SK-N-SH (cell line): ENCODE data around the gene SLC46A2. TPM values are rescaled to one million over a fixed set of nuclear protein-coding genes. Genes with fewer than 3 reads are reported as not detected.

Experiments used
- CTCF ChIA-PET: fragments of 300-600, 350-600 bp; formaldehyde crosslinking; extraction: SDS; loops from one replicate; lab custom pipeline; 2021; lab: Yijun Ruan, JAX
- POLR2A ChIA-PET: fragments of 350-600 bp; sonication (Branson Sonifier 250); formaldehyde crosslinking; extraction: SDS; loops from one replicate; lab custom pipeline; 2020; ENCODE audit warnings: antibody characterized with exemption, inconsistent platforms; lab: Yijun Ruan, JAX
- DNase-seq: peaks from one replicate; pipeline ENCODE4 v3.0.0; 2012
- H2AFZ ChIP-seq: fragments of 200-600 bp; sonication (generic); 2 replicates; pipeline ENCODE4 v1.8.1; 2016; ENCODE audit warnings: antibody characterized with exemption, mild to moderate bottlenecking, low read depth
- H3F3A ChIP-seq: fragments of 200-600 bp; sonication (generic); replicated peaks from 2 replicates; pipeline ENCODE3; 2016; ENCODE audit warnings: antibody characterized with exemption, mild to moderate bottlenecking; ENCODE audit not compliant: insufficient read depth
- H3K27ac ChIP-seq, 2 experiments: fragments of 200-500 bp in 1 of 2; fragments of 200-600 bp in 1 of 2; sonication (Bioruptor generic) in 1 of 2; sonication (generic), shearing (Covaris generic) in 1 of 2; 2 replicates each; pipeline versions ENCODE4 v1.5.1 to v1.6.1; 2014 to 2016; ENCODE audit warnings: low read depth in 2 of 2, inconsistent platforms in 1 of 2, low read length in 1 of 2, mild to moderate bottlenecking in 1 of 2, mixed read lengths in 1 of 2
- H3K27me3 ChIP-seq: fragments of 200-600 bp; sonication (generic), shearing (Covaris generic); 2 replicates; pipeline ENCODE4 v1.6.1; 2016; ENCODE audit warnings: mixed run types; ENCODE audit not compliant: insufficient read depth
- H3K36me3 ChIP-seq, 2 experiments: fragments of 200-500 bp in 1 of 2; fragments of 200-600 bp in 1 of 2; sonication (Bioruptor generic) in 1 of 2; sonication (generic) in 1 of 2; replicated peaks in 1 of 2; 2 replicates each; pipeline versions ENCODE3 to v1.5.1; 2014 to 2016; ENCODE audit warnings: low read length in 1 of 2, mild to moderate bottlenecking in 1 of 2; ENCODE audit not compliant: insufficient read depth in 2 of 2, control insufficient read depth in 1 of 2
- H3K4me1 ChIP-seq, 2 experiments: fragments of 200-500 bp in 1 of 2; fragments of 200-600 bp in 1 of 2; sonication (Bioruptor generic) in 1 of 2; sonication (generic), shearing (Covaris generic) in 1 of 2; 2 replicates each; pipeline versions ENCODE4 v1.5.1 to v1.6.1; 2014 to 2016; ENCODE audit warnings: low read depth in 1 of 2, low read length in 1 of 2, mixed run types in 1 of 2; ENCODE audit not compliant: insufficient read depth in 2 of 2, control insufficient read depth in 1 of 2
- H3K4me2 ChIP-seq: fragments of 200-600 bp; sonication (generic), shearing (Covaris generic); 2 replicates; pipeline ENCODE4 v1.6.1; 2017; ENCODE audit warnings: mixed run types
- H3K4me3 ChIP-seq, 2 experiments: fragments of 200-500 bp in 1 of 2; fragments of 200-600 bp in 1 of 2; sonication (Bioruptor generic) in 1 of 2; sonication (generic), shearing (Covaris generic) in 1 of 2; 2 replicates each; pipeline versions ENCODE4 v1.5.1 to v1.8.1; 2014 to 2016; ENCODE audit warnings: low read depth in 2 of 2, inconsistent platforms in 1 of 2, low read length in 1 of 2, mild to moderate bottlenecking in 1 of 2, mixed read lengths in 1 of 2, moderate library complexity in 1 of 2
- H3K79me2 ChIP-seq: fragments of 200-600 bp; sonication (generic); 2 replicates; pipeline ENCODE4 v1.8.1; 2017; ENCODE audit warnings: mild to moderate bottlenecking; ENCODE audit not compliant: insufficient read depth
- H3K9ac ChIP-seq: fragments of 200-600 bp; sonication (generic); 2 replicates; pipeline ENCODE4 v1.6.1; 2017; ENCODE audit warnings: mixed run types
- H3K9me2 ChIP-seq: fragments of 200-600 bp; sonication (generic); 2 replicates; pipeline ENCODE4 v1.6.1; 2017; ENCODE audit warnings: mixed run types
- H3K9me3 ChIP-seq: fragments of 200-600 bp; sonication (generic); 2 replicates; pipeline ENCODE4 v1.6.1; 2017; ENCODE audit warnings: mixed run types, mild to moderate bottlenecking, moderate library complexity
- H4K20me1 ChIP-seq: fragments of 200-600 bp; sonication (generic); 2 replicates; pipeline ENCODE4 v1.6.1; 2017; ENCODE audit warnings: mild to moderate bottlenecking, mixed run types; ENCODE audit not compliant: insufficient read depth
- CHD2 ChIP-seq: fragments of 150-350 bp; IDR thresholded peaks from 2 replicates; pipeline ENCODE4 v1.6.1; 2018; ENCODE audit warnings: low read length; ENCODE audit not compliant: partially characterized antibody
- ELF1 ChIP-seq: IDR thresholded peaks from 2 replicates; pipeline ENCODE4 v1.4.0; 2012
- FOSL2 ChIP-seq: IDR thresholded peaks from 2 replicates; pipeline ENCODE4 v1.4.0; 2012; ENCODE audit warnings: low read depth, mild to moderate bottlenecking, moderate library complexity, borderline replicate concordance
- GABPA ChIP-seq: IDR thresholded peaks from 2 replicates; pipeline ENCODE4 v1.4.0; 2012; ENCODE audit warnings: low read depth, mild to moderate bottlenecking
- GATA2 ChIP-seq: sonication (generic); formaldehyde crosslinking; IDR thresholded peaks from 2 replicates; pipeline ENCODE4 v1.5.0; 2020; ENCODE audit warnings: mild to moderate bottlenecking, missing genetic modification reagents
- JUND ChIP-seq: IDR thresholded peaks from 2 replicates; pipeline ENCODE4 v1.4.0; 2012
- MEF2A ChIP-seq: IDR thresholded peaks from 2 replicates; pipeline ENCODE4 v1.4.0; 2012; ENCODE audit warnings: low read depth, borderline replicate concordance
- NRF1 ChIP-seq: IDR thresholded peaks from 2 replicates; pipeline ENCODE4 v1.6.1; 2012; ENCODE audit warnings: low read depth, mild to moderate bottlenecking, low read length
- RAD21 ChIP-seq: IDR thresholded peaks from 2 replicates; pipeline ENCODE4 v1.6.1; 2012; ENCODE audit warnings: mild to moderate bottlenecking, low read length
- RCOR1 ChIP-seq: fragments of 150-350 bp; IDR thresholded peaks from 2 replicates; pipeline ENCODE4 v1.6.1; 2017; ENCODE audit warnings: antibody characterized with exemption, low read length
- SIN3A ChIP-seq: IDR thresholded peaks from 2 replicates; pipeline ENCODE4 v1.6.1; 2012; ENCODE audit warnings: low read depth, mild to moderate bottlenecking, low read length, moderate library complexity, borderline replicate concordance
- TAF1 ChIP-seq: IDR thresholded peaks from 2 replicates; pipeline ENCODE4 v1.6.1; 2012; ENCODE audit warnings: low read depth, mild to moderate bottlenecking, low read length, moderate library complexity, borderline replicate concordance
- WGBS: methylation state at CpG from one replicate; pipeline ENCODE4 v1.1.6; 2017; ENCODE audit warnings: low lambda C conversion rate; 5-methylcytosine and 5-hydroxymethylcytosine counted together
- polyA plus RNA-seq, 3 experiments: library from polyadenylated mRNA; depleted of rRNA; stranded (reverse); fragments of >200 nt; gene quantifications; 2 replicates each; pipeline ENCODE4 v1.2.3, GENCODE V29; 2012
- TF ChIP-seq, protein P1 (sequence below): fragments of 150-350 bp; IDR thresholded peaks from 2 replicates; pipeline ENCODE4 v1.6.1; 2017; ENCODE audit warnings: antibody characterized with exemption, low read length, low read depth, borderline replicate concordance
- TF ChIP-seq, protein P2 (sequence below): IDR thresholded peaks from 2 replicates; pipeline ENCODE4 v1.4.0; 2012; ENCODE audit warnings: low read depth

The SLC46A2 gene
- polyA plus RNA-seq, 1 of the 3 experiments (the other 2 are of a cell fraction): not detected

DNA sequence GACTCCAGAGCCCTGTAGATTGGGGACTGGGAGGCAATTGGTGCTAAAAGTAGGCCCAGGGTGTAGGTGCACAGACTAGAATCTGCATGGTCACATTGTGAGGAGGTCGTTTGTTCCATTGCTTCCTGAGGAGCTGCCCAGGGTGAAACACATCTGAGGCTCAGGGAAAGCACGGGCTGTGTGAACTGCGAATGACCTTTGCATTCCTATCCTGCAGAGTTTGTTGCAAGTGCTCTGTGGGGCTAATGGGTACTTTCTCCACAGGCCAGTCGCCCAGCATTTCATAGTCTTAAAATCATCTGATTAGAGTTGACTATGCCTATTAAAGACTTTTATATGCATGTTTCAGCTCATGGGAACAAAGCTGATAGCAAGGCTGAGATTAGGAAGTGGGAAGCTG is 14.4 kb upstream of the SLC46A2 start (continued):
- TF ChIP-seq GABPA (no peak), MEF2A (no peak), ELF1 (no peak), FOSL2 (no peak), TAF1 (no peak), SIN3A (no peak), RCOR1 (no peak), RAD21 (no peak), CHD2 (no peak)
- TF ChIP-seq, protein P1, sequence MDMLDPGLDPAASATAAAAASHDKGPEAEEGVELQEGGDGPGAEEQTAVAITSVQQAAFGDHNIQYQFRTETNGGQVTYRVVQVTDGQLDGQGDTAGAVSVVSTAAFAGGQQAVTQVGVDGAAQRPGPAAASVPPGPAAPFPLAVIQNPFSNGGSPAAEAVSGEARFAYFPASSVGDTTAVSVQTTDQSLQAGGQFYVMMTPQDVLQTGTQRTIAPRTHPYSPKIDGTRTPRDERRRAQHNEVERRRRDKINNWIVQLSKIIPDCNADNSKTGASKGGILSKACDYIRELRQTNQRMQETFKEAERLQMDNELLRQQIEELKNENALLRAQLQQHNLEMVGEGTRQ: no peak
- TF ChIP-seq, all 33 proteins: peak for 0

GRCh38 chr9:112900901-112901300 is 10.2 kb upstream of the SLC46A2 start:
- 6% methylated on average over 1 of the region's 1 CpG for WGBS
- H3K27ac ChIP-seq: no peak overlapping the region

GRCh38 chr9:112900488-112900887 is 9.8 kb upstream of the SLC46A2 start:
- Histone ChIP-seq H3K4me2 (no peak overlapping the region), H3K36me3 (no peaks in the 10 kb centered on the region), H3K79me2 (no peaks in the 10 kb centered on the region), H3K9ac (no peak overlapping the region), H3F3A (no peaks in the 10 kb centered on the region), H3K9me3 (no peaks in the 10 kb centered on the region), H3K4me3 (no peak overlapping the region), H3K4me1 (no peaks in the 10 kb centered on the region), H3K27ac (no peak overlapping the region), H3K9me2 (no peaks in the 10 kb centered on the region), H4K20me1 (no peaks in the 10 kb centered on the region), H3K27me3 (no peaks in the 10 kb centered on the region), H2AFZ (no peak overlapping the region)
- no peak for TF ChIP-seq NRF1
- ChIA-PET CTCF (no interaction called here), POLR2A (no interaction called here)
- WGBS: 34% methylated on average over 4 of the region's 4 CpGs
- no peak for DNase-seq

More at GRCh38 chr9:112900901-112901300, 10.2 kb upstream of the SLC46A2 start:
- H3K79me2 ChIP-seq: no peaks in the 10 kb centered on the region
- DNase-seq: no peak
- POLR2A ChIA-PET: no interaction called here
- no peak overlapping the region for H3K4me3 ChIP-seq
- no peak overlapping the region for H3K9ac ChIP-seq
- TF ChIP-seq GATA2 (no peak), JUND (no peak), RAD21 (no peak), FOSL2 (no peak)
- TF ChIP-seq, protein P2, sequence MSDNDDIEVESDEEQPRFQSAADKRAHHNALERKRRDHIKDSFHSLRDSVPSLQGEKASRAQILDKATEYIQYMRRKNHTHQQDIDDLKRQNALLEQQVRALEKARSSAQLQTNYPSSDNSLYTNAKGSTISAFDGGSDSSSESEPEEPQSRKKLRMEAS: no peak
- TF ChIP-seq, protein P1: no peak
- TF ChIP-seq, all 33 proteins: peak for 0
- Histone ChIP-seq H3K36me3 (no peaks in the 10 kb centered on the region), H3K9me2 (no peaks in the 10 kb centered on the region), H2AFZ (no peak overlapping the region), H3F3A (no peaks in the 10 kb centered on the region), H3K27me3 (no peaks in the 10 kb centered on the region), H4K20me1 (no peaks in the 10 kb centered on the region), H3K4me2 (no peak overlapping the region), H3K4me1 (no peaks in the 10 kb centered on the region), H3K9me3 (no peaks in the 10 kb centered on the region)
- CTCF ChIA-PET: interaction anchor here (1.3 kb wide), 1 partner anchor 81 kb away, joined by 4 read pairs; no protein-coding TSS in a partner anchor
